HG03342 (cell line): ENCODE measurements around the gene TMCC2.
"Not testable (repeated sequence)": the region's sequence is repeated elsewhere in the genome, so short reads cannot be mapped to it uniquely, and the experiment has no call there.

Source experiments
- ATAC-seq: cut with Tn5 transposase; IDR thresholded peaks from one replicate; pipeline ENCODE4 v1.9.1; 2021; ENCODE audit warnings: mild to moderate bottlenecking, moderate library complexity; ENCODE audit not compliant: unreplicated experiment

The TMCC2 gene

GRCh38 chr1:205276689-205277065, 48.9 kb downstream of the TMCC2 start:
- ATAC-seq: no peak

- peak; percentile 43 for ATAC-seq
These were observed 52.2 kb downstream of the TMCC2 start for GRCh38 chr1:205279986-205280385.

- not testable (repeated sequence) for ATAC-seq
These were observed 53.1 kb downstream of the TMCC2 start for GRCh38 chr1:205280666-205281395.

- ATAC-seq: no peak
These were observed 55.8 kb downstream of the TMCC2 start for GRCh38 chr1:205283270-205284147.

- no peak for ATAC-seq
These were observed 56.8 kb downstream of the TMCC2 start for GRCh38 chr1:205284420-205285144.

GRCh38 chr1:205285381-205286101, 57.8 kb downstream of the TMCC2 start:
- peak; percentile 29 for ATAC-seq

- ATAC-seq: peak; percentile 33
These were observed 58.7 kb downstream of the TMCC2 start for GRCh38 chr1:205286335-205286950.

GRCh38 chr1:205287076-205287475, 59.3 kb downstream of the TMCC2 start:
- ATAC-seq: no peak

- ATAC-seq: peak; percentile 82
These were observed 60.2 kb downstream of the TMCC2 start for GRCh38 chr1:205287767-205288559.

GRCh38 chr1:205291596-205291995, 63.9 kb downstream of the TMCC2 start:
- no peak for ATAC-seq

GRCh38 chr1:205293350-205294074, 65.8 kb downstream of the TMCC2 start:
- ATAC-seq: no peak

- ATAC-seq: no peak
These were observed 66.6 kb downstream of the TMCC2 start for GRCh38 chr1:205294175-205294917.

- no peak for ATAC-seq
These were observed 67.2 kb downstream of the TMCC2 start for GRCh38 chr1:205294934-205295333.

GRCh38 chr1:205296154-205296553, 68.4 kb downstream of the TMCC2 start:
- ATAC-seq: no peak

- ATAC-seq: not testable (repeated sequence)
These were observed 69.9 kb downstream of the TMCC2 start for GRCh38 chr1:205297546-205298177.

- ATAC-seq: no peak
These were observed 70.6 kb downstream of the TMCC2 start for GRCh38 chr1:205298191-205298994.

- no peak for ATAC-seq
These were observed 72.4 kb downstream of the TMCC2 start for GRCh38 chr1:205300149-205300548.
